DMS114 treated with DMSO at 0.1 percent for 48 hours (cell line): ENCODE measurements around the gene ANTXR1.
"Not testable (repeated sequence)": the region's sequence is repeated elsewhere in the genome, so short reads cannot be mapped to it uniquely, and the experiment has no call there.

Source experiments
- DNase-seq: peaks from one replicate; lab custom pipeline; 2025; ENCODE audit not compliant: unreplicated experiment; lab: John Stamatoyannopoulos, UW

The ANTXR1 gene

GRCh38 chr2:69223759-69224511, 211.0 kb downstream of the ANTXR1 start:
- DNase-seq, result no peak

- DNase-seq, result no peak
These were observed 211.5 kb downstream of the ANTXR1 start for GRCh38 chr2:69224512-69224837.

- no peak for DNase-seq
These were observed 213.0 kb downstream of the ANTXR1 start for GRCh38 chr2:69225933-69226332.

- no peak for DNase-seq
These were observed 213.9 kb downstream of the ANTXR1 start for GRCh38 chr2:69226903-69227302.

GRCh38 chr2:69227716-69228115, 214.7 kb downstream of the ANTXR1 start:
- DNase-seq, result no peak

- DNase-seq, result not testable (repeated sequence)
These were observed 218.0 kb downstream of the ANTXR1 start for GRCh38 chr2:69230946-69231345.

GRCh38 chr2:69231612-69232277, 218.8 kb downstream of the ANTXR1 start:
- no peak for DNase-seq

GRCh38 chr2:69235835-69236234, 222.9 kb downstream of the ANTXR1 start:
- DNase-seq, result not testable (repeated sequence)

GRCh38 chr2:69237070-69237670, 224.2 kb downstream of the ANTXR1 start:
- DNase-seq, result no peak

- DNase-seq, result no peak
These were observed 225.6 kb downstream of the ANTXR1 start for GRCh38 chr2:69238449-69239031.

GRCh38 chr2:69241093-69241492, 228.1 kb downstream of the ANTXR1 start:
- no peak for DNase-seq

GRCh38 chr2:69241664-69242514, 228.9 kb downstream of the ANTXR1 start:
- no peak for DNase-seq

- DNase-seq, result no peak
These were observed 229.7 kb downstream of the ANTXR1 start for GRCh38 chr2:69242651-69243051.

GRCh38 chr2:69243652-69244051, 230.7 kb downstream of the ANTXR1 start:
- DNase-seq, result no peak

- DNase-seq, result no peak
These were observed 231.9 kb downstream of the ANTXR1 start for GRCh38 chr2:69244882-69245281.

- DNase-seq, result no peak
These were observed 234.6 kb downstream of the ANTXR1 start for GRCh38 chr2:69247583-69247982.

- DNase-seq, result no peak
These were observed 235.3 kb downstream of the ANTXR1 start for GRCh38 chr2:69248232-69248631.

GRCh38 chr2:69250981-69251380, 238.0 kb downstream of the ANTXR1 start:
- no peak for DNase-seq

GRCh38 chr2:69251943-69252342, 239.0 kb downstream of the ANTXR1 start:
- DNase-seq, result no peak

GRCh38 chr2:69253112-69253511, 240.1 kb downstream of the ANTXR1 start:
- no peak for DNase-seq
